Measurements from ENCODE around the gene MASP2. TPM values are rescaled to one million over a fixed set of nuclear protein-coding genes. Genes with fewer than 3 reads are reported as not detected.
A peak's percentile ranks its signal among the peaks of the same experiment; 100 is the strongest.

MASP2 gene
- total and polyA plus RNA-seq, 9 of the 15 experiments (the other 6 are each of a cell fraction or from before 2014, with no cell fraction given): 0.01 to 0.23 (median 0.06) TPM; not detected in 3

GRCh38 chr1:11065796-11066195 is 18.8 kb upstream of the MASP2 start:
- intact Hi-C loops (cut with micrococcal nuclease): no loop called here

More at GRCh38 chr1:11065796-11066195, 18.8 kb upstream of the MASP2 start:
- Histone ChIP-seq H3K27me3 (ENCODE audit: control insufficient read depth in 2 of 2, insufficient read depth in 2 of 2, low read length in 2 of 2) (no peaks in the 10 kb centered on the region), H3K9me1 (ENCODE audit: control insufficient read depth, insufficient read depth, low read length) (no peaks in the 10 kb centered on the region), H3K27ac (ENCODE audit: extremely low read depth, low read depth, low read length) (no peak overlapping the region), H3K9ac (ENCODE audit: insufficient read depth in 1 of 2, low read depth in 2 of 2, low read length in 2 of 2) (no peak overlapping the region), H3K36me3 (ENCODE audit: control insufficient read depth, insufficient read depth, low read length) (peaks cover 82% of the 10 kb centered on the region; the same call in 2 of the 3 replicates), H2AFZ (ENCODE audit: low read depth, low read length) (no peak overlapping the region), H3K9me3 (replicated peaks; ENCODE audit: control insufficient read depth, insufficient read depth, low read depth, low read length) (no peaks in the 10 kb centered on the region), H3K4me1 (replicated peaks in 1 of 2; ENCODE audit: control insufficient read depth in 2 of 2, insufficient read depth in 2 of 2, low read length in 2 of 2) (peaks cover 6 to 11% of the 10 kb centered on the region in 2 experiments; a peak in 4 of 5 replicates), H4K20me1 (replicated peaks; ENCODE audit: control insufficient read depth, insufficient read depth, low read length) (no peaks in the 10 kb centered on the region), H3K79me2 (ENCODE audit: control insufficient read depth, insufficient read depth, low read length) (peaks cover 14% of the 10 kb centered on the region), H3K4me2 (ENCODE audit: insufficient read depth, low read length) (no peak overlapping the region), H3K4me3 (no peak overlapping the region)
- CTCF ChIA-PET (ENCODE audit: low intra/inter-chr PET ratio): no interaction called here
- BruUV-seq (replicated peaks): no TSS peak
- FAIRE-seq (no peak), DNase-seq (ENCODE audit: extremely low read depth in 1 of 4, low spot score in 3 of 4) (no peak), ATAC-seq (no peak)
- POLR2A ChIA-PET: interaction anchor here (0.9 to 1.8 kb wide), 4 partner anchors 8 to 15 kb away, joined by 3 to 6 read pairs (median 4); no protein-coding TSS in a partner anchor
- in situ Hi-C loops (cut with MboI): no loop called here
- 95% methylated on average over 1 of the region's 1 CpG for WGBS (ENCODE audit: insufficient coverage, low coverage, missing lambda C conversion rate)
- TF ChIP-seq ADNP (tag; IDR thresholded peaks at IDR 0.05) (no peak), THRB (CRISPR knock-in tag; conservative IDR thresholded peaks at IDR 0.05) (no peak), ZNF121 (CRISPR knock-in tag; conservative IDR thresholded peaks at IDR 0.05) (peak; percentile 72), TFAP4 (CRISPR knock-in tag; IDR thresholded peaks at IDR 0.05; ENCODE audit: borderline replicate concordance) (no peak)
